Osteoblast (primary cell): ENCODE measurements around the gene SMIM43. TPM values are rescaled to one million over a fixed set of nuclear protein-coding genes. Genes with fewer than 3 reads are reported as not detected.
A peak's percentile ranks its signal among the peaks of the same experiment; 100 is the strongest.

ENCODE experiments used
- DNase-seq: peaks from one replicate; pipeline ENCODE4 v3.0.0; 2011; ENCODE audit warnings: low spot score, mixed read lengths; ENCODE audit not compliant: insufficient read length; ENCODE audit errors: missing footprints
- H2AFZ ChIP-seq: 2 replicates; pipeline ENCODE4 v1.6.0; 2011; ENCODE audit warnings: mild to moderate bottlenecking, low read length
- H3K27ac ChIP-seq: 2 replicates; pipeline ENCODE4 v1.5.1; 2011; ENCODE audit warnings: mild to moderate bottlenecking, low read depth, low read length, moderate library complexity
- H3K27me3 ChIP-seq: 2 replicates; pipeline ENCODE4 v1.6.0; 2012; ENCODE audit warnings: mild to moderate bottlenecking, control low read depth, inconsistent platforms, low read length, moderate library complexity; ENCODE audit not compliant: insufficient read depth
- H3K36me3 ChIP-seq: 2 replicates; pipeline ENCODE4 v1.5.1; 2011; ENCODE audit warnings: mild to moderate bottlenecking, low read length, control low read depth, moderate library complexity; ENCODE audit not compliant: insufficient read depth
- H3K4me1 ChIP-seq: 2 replicates; pipeline ENCODE4 v1.5.1; 2011; ENCODE audit warnings: mild to moderate bottlenecking, low read length, control low read depth, moderate library complexity; ENCODE audit not compliant: insufficient read depth
- H3K4me2 ChIP-seq: 2 replicates; pipeline ENCODE4 v1.6.0; 2011; ENCODE audit warnings: mild to moderate bottlenecking, low read length; ENCODE audit not compliant: insufficient read depth
- H3K4me3 ChIP-seq: fragments of 200-600 bp; sonication (generic); 3 replicates; pipeline ENCODE4 v1.5.1; 2012; ENCODE audit warnings: mild to moderate bottlenecking, low read length, inconsistent platforms; ENCODE audit not compliant: insufficient read depth
- H3K79me2 ChIP-seq: 2 replicates; pipeline ENCODE4 v1.6.0; 2012; ENCODE audit warnings: mild to moderate bottlenecking, low read length, control low read depth, inconsistent platforms; ENCODE audit not compliant: insufficient read depth
- H3K9me3 ChIP-seq: 2 replicates; pipeline ENCODE4 v1.5.1; 2011; ENCODE audit warnings: low read depth, low read length, control low read depth
- H4K20me1 ChIP-seq: 2 replicates; pipeline ENCODE4 v1.6.0; 2012; ENCODE audit warnings: mild to moderate bottlenecking, low read length, control low read depth; ENCODE audit not compliant: insufficient read depth
- total RNA-seq: library from RNA; depleted of rRNA; stranded (reverse); fragments of >200 nt; gene quantifications from 2 replicates; pipeline ENCODE4 v1.2.3, GENCODE V29; 2012
- TF ChIP-seq, protein P1 (sequence below): IDR thresholded peaks from 2 replicates; pipeline ENCODE4 v1.5.1; 2011; ENCODE audit warnings: mild to moderate bottlenecking, low read depth, low read length, moderate library complexity; ENCODE audit errors: extremely low read depth

SMIM43 gene
- total RNA-seq, 1 donor = 0.72 TPM

DNA sequence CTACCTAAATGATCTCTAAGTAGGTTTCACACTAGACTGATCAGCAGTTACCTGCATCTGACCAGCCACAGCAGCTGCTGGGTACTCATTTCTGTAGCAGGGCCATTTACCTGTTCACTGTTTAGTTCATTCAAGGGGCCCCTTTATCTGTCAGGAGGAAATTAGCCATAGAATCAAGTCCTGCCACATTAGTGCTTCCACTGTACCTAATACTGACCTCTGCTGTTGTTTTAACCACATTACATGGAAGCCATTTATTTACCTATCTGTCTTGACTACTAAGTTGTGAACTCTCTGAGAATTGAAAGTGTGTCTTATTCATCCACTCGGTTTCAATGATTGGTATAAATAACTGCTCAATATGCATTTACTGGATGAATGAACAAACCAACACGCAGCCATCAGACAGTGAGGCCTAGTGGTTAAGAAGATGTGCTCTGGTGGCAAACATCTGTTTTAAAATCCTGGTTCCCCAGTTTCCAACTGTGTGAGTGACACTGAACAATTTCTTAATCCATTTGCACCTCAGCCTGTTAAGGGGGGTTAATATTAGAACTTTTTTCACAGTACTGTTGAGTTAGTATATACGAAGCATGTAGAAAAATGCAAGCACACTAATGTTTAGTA is 38.2 kb downstream of the SMIM43 start:
- Histone ChIP-seq H3K79me2 (no peaks in the 10 kb centered on the region), H3K27me3 (no peaks in the 10 kb centered on the region), H4K20me1 (no peaks in the 10 kb centered on the region), H3K4me1 (peaks cover 27% of the 10 kb centered on the region), H3K4me2 (no peak overlapping the region), H3K27ac (peak overlapping the region; percentile 91), H2AFZ (no peak overlapping the region), H3K9me3 (no peaks in the 10 kb centered on the region), H3K4me3 (no peak overlapping the region), H3K36me3 (no peaks in the 10 kb centered on the region)
- TF ChIP-seq, protein P1, sequence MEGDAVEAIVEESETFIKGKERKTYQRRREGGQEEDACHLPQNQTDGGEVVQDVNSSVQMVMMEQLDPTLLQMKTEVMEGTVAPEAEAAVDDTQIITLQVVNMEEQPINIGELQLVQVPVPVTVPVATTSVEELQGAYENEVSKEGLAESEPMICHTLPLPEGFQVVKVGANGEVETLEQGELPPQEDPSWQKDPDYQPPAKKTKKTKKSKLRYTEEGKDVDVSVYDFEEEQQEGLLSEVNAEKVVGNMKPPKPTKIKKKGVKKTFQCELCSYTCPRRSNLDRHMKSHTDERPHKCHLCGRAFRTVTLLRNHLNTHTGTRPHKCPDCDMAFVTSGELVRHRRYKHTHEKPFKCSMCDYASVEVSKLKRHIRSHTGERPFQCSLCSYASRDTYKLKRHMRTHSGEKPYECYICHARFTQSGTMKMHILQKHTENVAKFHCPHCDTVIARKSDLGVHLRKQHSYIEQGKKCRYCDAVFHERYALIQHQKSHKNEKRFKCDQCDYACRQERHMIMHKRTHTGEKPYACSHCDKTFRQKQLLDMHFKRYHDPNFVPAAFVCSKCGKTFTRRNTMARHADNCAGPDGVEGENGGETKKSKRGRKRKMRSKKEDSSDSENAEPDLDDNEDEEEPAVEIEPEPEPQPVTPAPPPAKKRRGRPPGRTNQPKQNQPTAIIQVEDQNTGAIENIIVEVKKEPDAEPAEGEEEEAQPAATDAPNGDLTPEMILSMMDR = peak; percentile 71
- DNase-seq = peak; percentile 26

DNA sequence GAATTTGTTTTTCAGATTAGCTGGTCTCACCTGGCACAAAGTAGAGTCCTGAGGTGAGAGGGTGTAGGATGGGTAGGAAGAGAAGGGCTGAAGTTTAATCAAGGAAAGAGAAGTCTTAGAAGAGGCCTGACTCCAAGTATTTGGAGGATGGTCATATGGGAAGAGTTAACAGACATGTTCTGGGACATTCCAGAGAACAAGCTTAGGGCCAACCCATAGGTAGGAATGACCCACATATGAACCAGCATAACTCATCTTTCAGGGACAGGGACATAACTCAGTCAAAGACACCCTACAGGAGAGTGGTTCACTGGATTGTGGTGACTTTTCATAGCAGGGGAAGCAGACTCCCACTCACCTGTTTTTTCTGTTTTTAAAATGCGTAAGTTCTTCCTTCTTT is 40.3 kb downstream of the SMIM43 start:
- Histone ChIP-seq H3K4me2 (no peak overlapping the region), H3K36me3 (no peaks in the 10 kb centered on the region), H2AFZ (no peak overlapping the region), H3K9me3 (no peaks in the 10 kb centered on the region), H3K4me3 (no peak overlapping the region), H3K27ac (no peak overlapping the region), H3K27me3 (no peaks in the 10 kb centered on the region), H3K79me2 (no peaks in the 10 kb centered on the region), H3K4me1 (peaks cover 27% of the 10 kb centered on the region), H4K20me1 (no peaks in the 10 kb centered on the region)
- no peak for DNase-seq
- TF ChIP-seq, protein P1 = no peak

DNA sequence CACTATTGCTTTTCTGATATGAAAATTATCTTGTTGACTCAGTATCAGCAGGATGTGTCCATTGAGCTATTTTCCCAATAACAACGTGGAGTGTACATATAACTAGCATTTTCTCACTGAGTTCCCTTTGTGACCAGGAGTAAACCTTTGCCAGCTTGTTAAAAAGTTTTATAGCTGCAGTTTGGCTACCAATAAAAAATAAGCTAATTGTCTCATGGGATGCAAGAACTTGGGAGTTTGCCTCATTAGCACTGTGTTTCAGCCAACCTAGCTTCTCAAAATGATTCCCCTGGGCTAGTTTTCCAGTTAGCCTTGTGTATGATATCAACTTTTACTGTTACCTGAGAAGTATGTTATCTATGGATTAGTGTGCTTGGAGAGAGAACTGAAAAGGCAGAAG is 43.3 kb downstream of the SMIM43 start:
- Histone ChIP-seq H3K4me3 (no peak overlapping the region), H3K36me3 (no peaks in the 10 kb centered on the region), H2AFZ (no peak overlapping the region), H3K79me2 (no peaks in the 10 kb centered on the region), H4K20me1 (no peaks in the 10 kb centered on the region), H3K4me2 (no peak overlapping the region), H3K9me3 (no peaks in the 10 kb centered on the region), H3K27me3 (no peaks in the 10 kb centered on the region), H3K27ac (no peak overlapping the region), H3K4me1 (peaks cover 8% of the 10 kb centered on the region)
- DNase-seq = no peak
- TF ChIP-seq, protein P1 = no peak

DNA sequence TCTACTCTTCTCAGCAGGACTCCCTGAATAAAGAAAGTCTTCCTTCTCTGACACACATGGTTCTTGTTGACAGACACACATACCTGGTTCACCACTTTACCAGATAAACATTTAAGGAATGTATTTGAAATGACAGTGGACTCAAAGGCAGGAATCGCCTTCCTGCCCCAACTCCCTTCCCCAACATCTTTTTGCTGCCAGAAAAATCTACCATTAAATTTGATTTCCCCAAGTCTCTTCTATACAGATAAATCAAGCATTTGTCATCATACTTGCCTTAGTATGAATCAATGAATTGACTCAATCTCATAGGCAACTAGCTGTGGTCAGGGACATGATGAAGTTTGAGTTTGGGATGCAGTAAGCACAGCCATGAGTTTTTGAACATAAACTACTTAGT is 44.9 kb downstream of the SMIM43 start:
- H3K79me2 ChIP-seq = no peaks in the 10 kb centered on the region
- peak overlapping the region; percentile 24 for H2AFZ ChIP-seq
- no peaks in the 10 kb centered on the region for H4K20me1 ChIP-seq
- H3K27ac ChIP-seq = no peak overlapping the region
- TF ChIP-seq, protein P1 = no peak
- H3K4me1 ChIP-seq = peaks cover 6% of the 10 kb centered on the region
- DNase-seq = peak; percentile 29
- no peaks in the 10 kb centered on the region for H3K9me3 ChIP-seq
- no peak overlapping the region for H3K4me2 ChIP-seq
- no peaks in the 10 kb centered on the region for H3K36me3 ChIP-seq
- no peaks in the 10 kb centered on the region for H3K27me3 ChIP-seq
- no peak overlapping the region for H3K4me3 ChIP-seq
